OCI-LY7 (cell line): ENCODE results near the gene PPP1R26.

Experiments
- EZH2phosphoT487 ChIP-seq: fragments of 200-600 bp; sonication (generic); IDR thresholded peaks from 2 replicates; pipeline ENCODE4 v1.6.1; 2018; ENCODE audit warnings: low read depth, borderline replicate concordance, mild to moderate bottlenecking, mixed run types, antibody characterized with exemption, low read length, moderate library complexity, mixed read lengths
- TF ChIP-seq, protein P1 (sequence below): fragments of 200-600 bp; sonication (generic); conservative IDR thresholded peaks from 2 replicates; pipeline ENCODE4 v1.5.1; 2014; ENCODE audit warnings: mild to moderate bottlenecking, antibody characterized with exemption, low read length, moderate library complexity, mixed read lengths

DNA sequence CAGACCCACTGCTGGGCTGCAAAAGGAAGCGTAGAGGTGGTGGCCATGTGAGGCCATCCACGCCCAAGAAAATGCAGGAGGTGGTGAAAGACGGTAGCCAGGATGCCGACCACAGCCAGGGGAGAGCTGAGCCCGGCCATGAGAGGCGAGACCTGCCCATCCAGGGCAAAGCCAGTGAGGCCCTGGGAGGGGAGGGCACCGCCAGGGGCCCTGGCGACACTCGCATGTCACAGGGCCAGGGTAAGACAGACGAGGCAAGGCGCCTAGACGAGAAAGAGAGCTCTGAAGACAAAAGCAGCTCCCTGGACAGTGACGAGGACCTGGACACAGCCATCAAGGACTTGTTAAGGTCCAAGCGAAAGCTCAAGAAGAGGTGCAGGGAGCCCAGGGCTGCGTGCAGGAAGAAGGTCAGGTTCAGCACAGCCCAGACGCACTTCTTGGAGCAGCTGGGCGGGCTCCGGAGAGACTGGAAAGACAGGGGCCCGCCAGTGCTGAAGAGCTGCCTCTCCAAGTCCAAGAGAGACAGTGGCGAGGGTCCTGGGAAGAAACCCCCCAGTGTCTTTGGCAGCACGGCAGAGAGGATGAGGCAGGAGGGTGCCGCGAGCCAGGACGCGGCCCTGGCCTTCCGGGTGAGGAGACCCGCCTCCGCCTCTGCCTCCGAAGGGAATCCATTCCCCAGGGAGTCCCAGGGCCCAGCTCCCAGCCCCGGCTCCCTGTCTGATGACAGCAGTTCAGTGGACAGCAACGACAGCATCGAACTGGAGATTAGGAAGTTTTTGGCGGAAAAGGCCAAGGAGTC lies 6.9 kb downstream of the PPP1R26 start:
- TF ChIP-seq, protein P1, sequence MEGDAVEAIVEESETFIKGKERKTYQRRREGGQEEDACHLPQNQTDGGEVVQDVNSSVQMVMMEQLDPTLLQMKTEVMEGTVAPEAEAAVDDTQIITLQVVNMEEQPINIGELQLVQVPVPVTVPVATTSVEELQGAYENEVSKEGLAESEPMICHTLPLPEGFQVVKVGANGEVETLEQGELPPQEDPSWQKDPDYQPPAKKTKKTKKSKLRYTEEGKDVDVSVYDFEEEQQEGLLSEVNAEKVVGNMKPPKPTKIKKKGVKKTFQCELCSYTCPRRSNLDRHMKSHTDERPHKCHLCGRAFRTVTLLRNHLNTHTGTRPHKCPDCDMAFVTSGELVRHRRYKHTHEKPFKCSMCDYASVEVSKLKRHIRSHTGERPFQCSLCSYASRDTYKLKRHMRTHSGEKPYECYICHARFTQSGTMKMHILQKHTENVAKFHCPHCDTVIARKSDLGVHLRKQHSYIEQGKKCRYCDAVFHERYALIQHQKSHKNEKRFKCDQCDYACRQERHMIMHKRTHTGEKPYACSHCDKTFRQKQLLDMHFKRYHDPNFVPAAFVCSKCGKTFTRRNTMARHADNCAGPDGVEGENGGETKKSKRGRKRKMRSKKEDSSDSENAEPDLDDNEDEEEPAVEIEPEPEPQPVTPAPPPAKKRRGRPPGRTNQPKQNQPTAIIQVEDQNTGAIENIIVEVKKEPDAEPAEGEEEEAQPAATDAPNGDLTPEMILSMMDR = no peak
- TF ChIP-seq EZH2phosphoT487 = no peak
